NCI-H1092 (cell line): Measurements from ENCODE around the gene STK32B.

Experiments
- DNase-seq: peaks from one replicate; lab custom pipeline; 2025; lab: John Stamatoyannopoulos, UW

STK32B gene

GRCh38 chr4:5365071-5366008 lies 314.1 kb downstream of the STK32B start:
- DNase-seq = no peak

GRCh38 chr4:5366009-5366386 lies 314.7 kb downstream of the STK32B start:
- no peak for DNase-seq

GRCh38 chr4:5366421-5366820 lies 315.1 kb downstream of the STK32B start:
- no peak for DNase-seq

- DNase-seq = no peak
Observed at GRCh38 chr4:5368426-5368825, 317.1 kb downstream of the STK32B start.

GRCh38 chr4:5370286-5370685 lies 319.0 kb downstream of the STK32B start:
- DNase-seq = no peak

GRCh38 chr4:5371415-5372190 lies 320.3 kb downstream of the STK32B start:
- no peak for DNase-seq

GRCh38 chr4:5372198-5372597 lies 320.9 kb downstream of the STK32B start:
- no peak for DNase-seq

GRCh38 chr4:5373327-5373726 lies 322.0 kb downstream of the STK32B start:
- DNase-seq = no peak

GRCh38 chr4:5374592-5374991 lies 323.3 kb downstream of the STK32B start:
- no peak for DNase-seq

- DNase-seq = no peak
Observed at GRCh38 chr4:5374994-5375393, 323.7 kb downstream of the STK32B start.

GRCh38 chr4:5376015-5376414 lies 324.7 kb downstream of the STK32B start:
- DNase-seq = no peak

GRCh38 chr4:5378002-5378401 lies 326.7 kb downstream of the STK32B start:
- no peak for DNase-seq

GRCh38 chr4:5379895-5380294 lies 328.6 kb downstream of the STK32B start:
- no peak for DNase-seq

GRCh38 chr4:5381961-5382441 lies 330.7 kb downstream of the STK32B start:
- DNase-seq = no peak

GRCh38 chr4:5383191-5383980 lies 332.1 kb downstream of the STK32B start:
- DNase-seq = no peak

- no peak for DNase-seq
Observed at GRCh38 chr4:5385741-5386311, 334.5 kb downstream of the STK32B start.

- no peak for DNase-seq
Observed at GRCh38 chr4:5386921-5387320, 335.6 kb downstream of the STK32B start.

- no peak for DNase-seq
Observed at GRCh38 chr4:5387457-5387856, 336.2 kb downstream of the STK32B start.

- DNase-seq = no peak
Observed at GRCh38 chr4:5389756-5390310, 338.6 kb downstream of the STK32B start.

- no peak for DNase-seq
Observed at GRCh38 chr4:5391492-5391891, 340.2 kb downstream of the STK32B start.

- DNase-seq = no peak
Observed at GRCh38 chr4:5393911-5394513, 342.7 kb downstream of the STK32B start.
